Measurements from ENCODE around the gene LONRF2. TPM values are rescaled to one million over a fixed set of nuclear protein-coding genes. Genes with fewer than 3 reads are reported as not detected.

LONRF2 gene
- total and polyA plus RNA-seq, 7 experiments from 2014 or later = 0.05 to 0.24 TPM; not detected in 5

- no peaks in the 10 kb centered on the region for H3K36me3 ChIP-seq (ENCODE audit: control insufficient read depth in 2 of 3, insufficient read depth in 3 of 3, low read length in 3 of 3)
- H3K9me3 ChIP-seq (ENCODE audit: control insufficient read depth in 2 of 3, low read length in 3 of 3) = no peaks in the 10 kb centered on the region
- peaks cover 0 to 7% (median 4%) of the 10 kb centered on the region in 7 donors for H3K4me1 Mint-ChIP-seq
- H3K4me1 ChIP-seq (ENCODE audit: control insufficient read depth in 2 of 2, insufficient read depth in 2 of 2, low read length in 2 of 2) = no peaks in the 10 kb centered on the region
- peaks cover 0 to 4% (median 2%) of the 10 kb centered on the region in 5 donors for H3K27me3 Mint-ChIP-seq
- no peaks in the 10 kb centered on the region for H3K9me3 Mint-ChIP-seq
- H3K27ac ChIP-seq (ENCODE audit: low read depth, low read length) = no peak overlapping the region
- intact Hi-C loops (cut with micrococcal nuclease) = no loop called here
- no peaks in the 10 kb centered on the region for H3K27me3 ChIP-seq (ENCODE audit: control insufficient read depth in 2 of 2, insufficient read depth in 2 of 2, low read length in 2 of 2)
- H3K4me3 Mint-ChIP-seq = no peak overlapping the region
- ATAC-seq = no peak
- H3K27ac Mint-ChIP-seq = no peak overlapping the region
- DNase-seq = peak in 1 of 9 donors; percentile 2
- no peaks in the 10 kb centered on the region for H3K36me3 Mint-ChIP-seq
- no peak overlapping the region for H3K4me3 ChIP-seq (ENCODE audit: low read length)
- CTCF ChIA-PET = no interaction called here
- POLR2A ChIA-PET = no interaction called here
These were observed 49.4 kb downstream of the LONRF2 start for GRCh38 chr2:100272841-100273329.

- Mint-ChIP-seq H3K36me3 (no peaks in the 10 kb centered on the region), H3K27me3 (peaks cover 0 to 4% (median 0%) of the 10 kb centered on the region in 5 donors), H3K27ac (no peak overlapping the region), H3K4me3 (no peak overlapping the region), H3K4me1 (peaks cover 0 to 7% (median 4%) of the 10 kb centered on the region in 7 donors), H3K9me3 (no peaks in the 10 kb centered on the region)
- Histone ChIP-seq H3K4me1 (ENCODE audit: control insufficient read depth in 2 of 2, insufficient read depth in 2 of 2, low read length in 2 of 2) (no peaks in the 10 kb centered on the region), H3K36me3 (ENCODE audit: control insufficient read depth in 2 of 3, insufficient read depth in 3 of 3, low read length in 3 of 3) (no peaks in the 10 kb centered on the region), H3K4me3 (ENCODE audit: low read length) (no peak overlapping the region), H3K27me3 (ENCODE audit: control insufficient read depth in 2 of 2, insufficient read depth in 2 of 2, low read length in 2 of 2) (no peaks in the 10 kb centered on the region), H3K9me3 (ENCODE audit: control insufficient read depth in 2 of 3, low read length in 3 of 3) (no peaks in the 10 kb centered on the region), H3K27ac (ENCODE audit: low read depth, low read length) (no peak overlapping the region)
- ChIA-PET CTCF (no interaction called here), POLR2A (no interaction called here)
- intact Hi-C loops (cut with micrococcal nuclease) = no loop called here
- ATAC-seq (no peak), DNase-seq (no peak)
These were observed 51.1 kb downstream of the LONRF2 start for GRCh38 chr2:100271210-100271609.

GRCh38 chr2:100270381-100271146 lies 51.7 kb downstream of the LONRF2 start:
- peaks cover 0 to 7% (median 4%) of the 10 kb centered on the region in 7 donors for H3K4me1 Mint-ChIP-seq
- H3K27ac Mint-ChIP-seq = no peak overlapping the region
- DNase-seq = no peak
- no peak overlapping the region for H3K4me3 ChIP-seq (ENCODE audit: low read length)
- no peaks in the 10 kb centered on the region for H3K36me3 ChIP-seq (ENCODE audit: control insufficient read depth in 2 of 3, insufficient read depth in 3 of 3, low read length in 3 of 3)
- no peak overlapping the region for H3K4me3 Mint-ChIP-seq
- CTCF ChIA-PET = no interaction called here
- no peaks in the 10 kb centered on the region for H3K27me3 ChIP-seq (ENCODE audit: control insufficient read depth in 2 of 2, insufficient read depth in 2 of 2, low read length in 2 of 2)
- H3K4me1 ChIP-seq (ENCODE audit: control insufficient read depth in 2 of 2, insufficient read depth in 2 of 2, low read length in 2 of 2) = no peaks in the 10 kb centered on the region
- POLR2A ChIA-PET = interaction anchor here (0.6 kb wide), 1 partner anchor 9 kb away, joined by 6 read pairs; no protein-coding TSS in a partner anchor
- no peaks in the 10 kb centered on the region for H3K36me3 Mint-ChIP-seq
- intact Hi-C loops (cut with micrococcal nuclease) = no loop called here
- no peak for ATAC-seq
- peaks cover 0 to 4% (median 0%) of the 10 kb centered on the region in 5 donors for H3K27me3 Mint-ChIP-seq
- no peak overlapping the region for H3K27ac ChIP-seq (ENCODE audit: low read depth, low read length)
- H3K9me3 Mint-ChIP-seq = no peaks in the 10 kb centered on the region
- no peaks in the 10 kb centered on the region for H3K9me3 ChIP-seq (ENCODE audit: control insufficient read depth in 2 of 3, low read length in 3 of 3)

GRCh38 chr2:100269889-100270288 lies 52.4 kb downstream of the LONRF2 start:
- H3K27ac Mint-ChIP-seq = no peak overlapping the region
- no peaks in the 10 kb centered on the region for H3K9me3 Mint-ChIP-seq
- CTCF ChIA-PET = interaction anchor here (0.6 kb wide), 2 partner anchors 374 to 725 kb away, joined by 3 read pairs; no protein-coding TSS in a partner anchor

GRCh38 chr2:100268986-100269385 lies 53.3 kb downstream of the LONRF2 start:
- no peak overlapping the region for H3K4me3 ChIP-seq (ENCODE audit: low read length)
- Mint-ChIP-seq H3K36me3 (no peaks in the 10 kb centered on the region), H3K9me3 (no peaks in the 10 kb centered on the region), H3K27ac (no peak overlapping the region), H3K4me1 (peaks cover 0 to 3% (median 2%) of the 10 kb centered on the region in 7 donors), H3K4me3 (no peak overlapping the region), H3K27me3 (no peaks in the 10 kb centered on the region)
- H3K27ac ChIP-seq (ENCODE audit: low read depth, low read length) = no peak overlapping the region
- no peaks in the 10 kb centered on the region for H3K9me3 ChIP-seq (ENCODE audit: control insufficient read depth in 2 of 3, low read length in 3 of 3)
- intact Hi-C loops (cut with micrococcal nuclease) = loop anchor here in 1 of 2 donors (10.0 kb wide), 1 partner anchor 326 kb away; no protein-coding TSS in a partner anchor
- ChIA-PET CTCF (interaction anchor here (0.6 kb wide), 1 partner anchor 724 kb away, joined by 3 read pairs; no protein-coding TSS in a partner anchor), POLR2A (no interaction called here)
- ATAC-seq = no peak
- no peak for DNase-seq
- H3K4me1 ChIP-seq (ENCODE audit: control insufficient read depth in 2 of 2, insufficient read depth in 2 of 2, low read length in 2 of 2) = no peaks in the 10 kb centered on the region
- H3K36me3 ChIP-seq (ENCODE audit: control insufficient read depth in 2 of 3, insufficient read depth in 3 of 3, low read length in 3 of 3) = no peaks in the 10 kb centered on the region
- no peaks in the 10 kb centered on the region for H3K27me3 ChIP-seq (ENCODE audit: control insufficient read depth in 2 of 2, insufficient read depth in 2 of 2, low read length in 2 of 2)

More at GRCh38 chr2:100269889-100270288, 52.4 kb downstream of the LONRF2 start:
- Histone ChIP-seq H3K4me3 (ENCODE audit: low read length) (no peak overlapping the region), H3K4me1 (ENCODE audit: control insufficient read depth in 2 of 2, insufficient read depth in 2 of 2, low read length in 2 of 2) (no peaks in the 10 kb centered on the region), H3K27me3 (ENCODE audit: control insufficient read depth in 2 of 2, insufficient read depth in 2 of 2, low read length in 2 of 2) (no peaks in the 10 kb centered on the region), H3K9me3 (ENCODE audit: control insufficient read depth in 2 of 3, low read length in 3 of 3) (no peaks in the 10 kb centered on the region), H3K36me3 (ENCODE audit: control insufficient read depth in 2 of 3, insufficient read depth in 3 of 3, low read length in 3 of 3) (no peaks in the 10 kb centered on the region), H3K27ac (ENCODE audit: low read depth, low read length) (no peak overlapping the region)
- Mint-ChIP-seq H3K4me3 (no peak overlapping the region), H3K4me1 (peaks cover 0 to 7% (median 4%) of the 10 kb centered on the region in 7 donors), H3K36me3 (no peaks in the 10 kb centered on the region), H3K27me3 (peaks cover 0 to 4% (median 0%) of the 10 kb centered on the region in 5 donors)
- ATAC-seq (no peak), DNase-seq (no peak)
- POLR2A ChIA-PET = no interaction called here
- intact Hi-C loops (cut with micrococcal nuclease) = loop anchor here in 1 of 2 donors (10.0 kb wide), 1 partner anchor 325 kb away; no protein-coding TSS in a partner anchor

- no peak overlapping the region for H3K27ac Mint-ChIP-seq
- no peak overlapping the region for H3K4me3 Mint-ChIP-seq
- intact Hi-C loops (cut with micrococcal nuclease) = loop anchor here in 1 of 2 donors (10.0 kb wide), 1 partner anchor 327 kb away; no protein-coding TSS in a partner anchor
- no peak overlapping the region for H3K4me3 ChIP-seq (ENCODE audit: low read length)
- no peaks in the 10 kb centered on the region for H3K9me3 ChIP-seq (ENCODE audit: control insufficient read depth in 2 of 3, low read length in 3 of 3)
- H3K27me3 ChIP-seq (ENCODE audit: control insufficient read depth in 2 of 2, insufficient read depth in 2 of 2, low read length in 2 of 2) = no peaks in the 10 kb centered on the region
- ATAC-seq (no peak), DNase-seq (no peak)
- no peaks in the 10 kb centered on the region for H3K27me3 Mint-ChIP-seq
- H3K4me1 ChIP-seq (ENCODE audit: control insufficient read depth in 2 of 2, insufficient read depth in 2 of 2, low read length in 2 of 2) = no peaks in the 10 kb centered on the region
- no peaks in the 10 kb centered on the region for H3K36me3 ChIP-seq (ENCODE audit: control insufficient read depth in 2 of 3, insufficient read depth in 3 of 3, low read length in 3 of 3)
- no peak overlapping the region for H3K27ac ChIP-seq (ENCODE audit: low read depth, low read length)
- ChIA-PET CTCF (no interaction called here), POLR2A (no interaction called here)
- no peaks in the 10 kb centered on the region for H3K4me1 Mint-ChIP-seq
- H3K9me3 Mint-ChIP-seq = no peaks in the 10 kb centered on the region
- H3K36me3 Mint-ChIP-seq = no peaks in the 10 kb centered on the region
These were observed 54.5 kb downstream of the LONRF2 start for GRCh38 chr2:100267751-100268150.

Measured in naive thymus-derived CD4-positive, alpha-beta T cell (primary cell).